GM21526 (cell line): ENCODE results near the gene SCAI.
"Not testable (repeated sequence)": the region's sequence is repeated elsewhere in the genome, so short reads cannot be mapped to it uniquely, and the experiment has no call there.

Experiments used
- ATAC-seq: cut with Tn5 transposase; IDR thresholded peaks from one replicate; pipeline ENCODE4 v1.9.1; 2021; ENCODE audit warnings: moderate library complexity; ENCODE audit not compliant: unreplicated experiment, low FRiP score

Gene SCAI

GRCh38 chr9:124950050-124950718 is 193.1 kb downstream of the SCAI start:
- no peak for ATAC-seq

- ATAC-seq = no peak
Observed at GRCh38 chr9:124949387-124949786, 193.9 kb downstream of the SCAI start.

GRCh38 chr9:124947727-124948391 is 195.5 kb downstream of the SCAI start:
- ATAC-seq = no peak

- no peak for ATAC-seq
Observed at GRCh38 chr9:124946167-124946566, 197.2 kb downstream of the SCAI start.

- ATAC-seq = peak; percentile 35
Observed at GRCh38 chr9:124941679-124942561, 201.4 kb downstream of the SCAI start.

GRCh38 chr9:124940894-124941678 is 202.2 kb downstream of the SCAI start, which contains the start of gene GOLGA1:
TSS of gene GOLGA1 (minus strand) at chr9:124941083. CDS start at chr9:124938711, 2,372 bp downstream.
- peak; percentile 78 for ATAC-seq

- peak; percentile 35 for ATAC-seq
Observed at GRCh38 chr9:124940521-124940893, 202.8 kb downstream of the SCAI start.

- no peak for ATAC-seq
Observed at GRCh38 chr9:124939944-124940343, 203.4 kb downstream of the SCAI start.

- no peak for ATAC-seq
Observed at GRCh38 chr9:124934290-124934689, 209.0 kb downstream of the SCAI start.

GRCh38 chr9:124932333-124932732 is 211.0 kb downstream of the SCAI start:
- no peak for ATAC-seq

GRCh38 chr9:124929464-124929863 is 213.9 kb downstream of the SCAI start:
- ATAC-seq = no peak

GRCh38 chr9:124928116-124928515 is 215.2 kb downstream of the SCAI start:
- no peak for ATAC-seq

- ATAC-seq = not testable (repeated sequence)
Observed at GRCh38 chr9:124920394-124920793, 222.9 kb downstream of the SCAI start.

- no peak for ATAC-seq
Observed at GRCh38 chr9:124914753-124915405, 228.4 kb downstream of the SCAI start.

GRCh38 chr9:124913378-124913777 is 229.9 kb downstream of the SCAI start:
- ATAC-seq = no peak

GRCh38 chr9:124911766-124912165 is 231.6 kb downstream of the SCAI start:
- no peak for ATAC-seq

GRCh38 chr9:124908098-124908497 is 235.2 kb downstream of the SCAI start:
- ATAC-seq = no peak

- ATAC-seq = no peak
Observed at GRCh38 chr9:124906966-124907365, 236.4 kb downstream of the SCAI start.

GRCh38 chr9:124899845-124900244 is 243.5 kb downstream of the SCAI start:
- no peak for ATAC-seq
